HEK293 (cell line): ENCODE data around the gene UBB.

Experiments used
- CTCF ChIP-seq: fragments of 450-650 bp; formaldehyde crosslinking; IDR thresholded peaks from 2 replicates; pipeline ENCODE4 v1.5.1; 2016; ENCODE audit warnings: missing biosample characterization, missing genetic modification characterization
- FEZF1 ChIP-seq: fragments of 450-650 bp; formaldehyde crosslinking; IDR thresholded peaks from 2 replicates; pipeline ENCODE4 v1.5.1; 2016; ENCODE audit warnings: missing biosample characterization, missing genetic modification characterization
- MEIS1 ChIP-seq: sonication (generic); formaldehyde crosslinking; IDR thresholded peaks from 2 replicates; pipeline ENCODE4 v1.8.1; 2022; ENCODE audit warnings: missing genetic modification reagents, mild to moderate bottlenecking, borderline replicate concordance
- ZBTB44 ChIP-seq: fragments of 450-650 bp; IDR thresholded peaks from 2 replicates; pipeline ENCODE4 v1.5.1; 2018; ENCODE audit warnings: missing biosample characterization, mild to moderate bottlenecking, missing genetic modification characterization
- ZBTB7A ChIP-seq: fragments of 450-650 bp; formaldehyde crosslinking; IDR thresholded peaks from 2 replicates; pipeline ENCODE4 v1.5.1; 2016; ENCODE audit warnings: low read depth, missing biosample characterization, missing genetic modification characterization
- ZNF48 ChIP-seq: fragments of 450-650 bp; formaldehyde crosslinking; IDR thresholded peaks from 2 replicates; pipeline ENCODE4 v1.5.1; 2016; ENCODE audit warnings: missing biosample characterization, missing genetic modification characterization
- TF ChIP-seq, protein P1 (sequence below): fragments of 450-650 bp; formaldehyde crosslinking; IDR thresholded peaks from 2 replicates; pipeline ENCODE4 v1.5.1; 2016; ENCODE audit warnings: missing biosample characterization, missing genetic modification characterization, low read depth
- TF ChIP-seq, protein P2 (sequence below): fragments of 450-650 bp; formaldehyde crosslinking; IDR thresholded peaks from 2 replicates; pipeline ENCODE4 v1.5.1; 2016; ENCODE audit warnings: missing biosample characterization, missing genetic modification characterization

DNA sequence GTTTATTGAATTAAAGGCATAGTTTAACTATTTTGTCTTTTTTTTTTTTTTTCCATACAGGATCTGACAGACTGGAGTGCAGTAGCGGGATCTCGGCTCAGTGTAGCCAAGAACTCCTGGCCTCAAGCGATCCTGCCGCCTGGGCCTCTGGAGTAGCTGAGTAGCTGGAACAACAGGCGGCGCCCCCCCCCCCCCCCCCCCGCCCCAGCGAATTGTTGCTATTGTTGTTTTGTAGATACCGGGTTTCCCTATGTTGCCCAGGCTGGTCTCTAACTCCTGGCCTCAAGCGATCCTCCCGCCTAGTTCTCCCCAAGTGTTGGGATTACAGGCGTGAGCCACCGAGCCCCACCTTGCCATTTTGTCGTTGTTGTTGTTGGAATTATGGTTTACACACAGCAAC lies 26.3 kb upstream of the UBB start:
- TF ChIP-seq CTCF (tag by site-specific recombination) (no peak), FEZF1 (tag by site-specific recombination) (no peak), ZNF48 (tag by site-specific recombination) (no peak), MEIS1 (CRISPR knock-in tag) (no peak), ZBTB7A (no peak), ZBTB44 (tag by site-specific recombination) (no peak)
- TF ChIP-seq, protein P1, sequence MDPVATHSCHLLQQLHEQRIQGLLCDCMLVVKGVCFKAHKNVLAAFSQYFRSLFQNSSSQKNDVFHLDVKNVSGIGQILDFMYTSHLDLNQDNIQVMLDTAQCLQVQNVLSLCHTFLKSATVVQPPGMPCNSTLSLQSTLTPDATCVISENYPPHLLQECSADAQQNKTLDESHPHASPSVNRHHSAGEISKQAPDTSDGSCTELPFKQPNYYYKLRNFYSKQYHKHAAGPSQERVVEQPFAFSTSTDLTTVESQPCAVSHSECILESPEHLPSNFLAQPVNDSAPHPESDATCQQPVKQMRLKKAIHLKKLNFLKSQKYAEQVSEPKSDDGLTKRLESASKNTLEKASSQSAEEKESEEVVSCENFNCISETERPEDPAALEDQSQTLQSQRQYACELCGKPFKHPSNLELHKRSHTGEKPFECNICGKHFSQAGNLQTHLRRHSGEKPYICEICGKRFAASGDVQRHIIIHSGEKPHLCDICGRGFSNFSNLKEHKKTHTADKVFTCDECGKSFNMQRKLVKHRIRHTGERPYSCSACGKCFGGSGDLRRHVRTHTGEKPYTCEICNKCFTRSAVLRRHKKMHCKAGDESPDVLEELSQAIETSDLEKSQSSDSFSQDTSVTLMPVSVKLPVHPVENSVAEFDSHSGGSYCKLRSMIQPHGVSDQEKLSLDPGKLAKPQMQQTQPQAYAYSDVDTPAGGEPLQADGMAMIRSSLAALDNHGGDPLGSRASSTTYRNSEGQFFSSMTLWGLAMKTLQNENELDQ (tag by site-specific recombination), result no peak
- TF ChIP-seq, protein P2, sequence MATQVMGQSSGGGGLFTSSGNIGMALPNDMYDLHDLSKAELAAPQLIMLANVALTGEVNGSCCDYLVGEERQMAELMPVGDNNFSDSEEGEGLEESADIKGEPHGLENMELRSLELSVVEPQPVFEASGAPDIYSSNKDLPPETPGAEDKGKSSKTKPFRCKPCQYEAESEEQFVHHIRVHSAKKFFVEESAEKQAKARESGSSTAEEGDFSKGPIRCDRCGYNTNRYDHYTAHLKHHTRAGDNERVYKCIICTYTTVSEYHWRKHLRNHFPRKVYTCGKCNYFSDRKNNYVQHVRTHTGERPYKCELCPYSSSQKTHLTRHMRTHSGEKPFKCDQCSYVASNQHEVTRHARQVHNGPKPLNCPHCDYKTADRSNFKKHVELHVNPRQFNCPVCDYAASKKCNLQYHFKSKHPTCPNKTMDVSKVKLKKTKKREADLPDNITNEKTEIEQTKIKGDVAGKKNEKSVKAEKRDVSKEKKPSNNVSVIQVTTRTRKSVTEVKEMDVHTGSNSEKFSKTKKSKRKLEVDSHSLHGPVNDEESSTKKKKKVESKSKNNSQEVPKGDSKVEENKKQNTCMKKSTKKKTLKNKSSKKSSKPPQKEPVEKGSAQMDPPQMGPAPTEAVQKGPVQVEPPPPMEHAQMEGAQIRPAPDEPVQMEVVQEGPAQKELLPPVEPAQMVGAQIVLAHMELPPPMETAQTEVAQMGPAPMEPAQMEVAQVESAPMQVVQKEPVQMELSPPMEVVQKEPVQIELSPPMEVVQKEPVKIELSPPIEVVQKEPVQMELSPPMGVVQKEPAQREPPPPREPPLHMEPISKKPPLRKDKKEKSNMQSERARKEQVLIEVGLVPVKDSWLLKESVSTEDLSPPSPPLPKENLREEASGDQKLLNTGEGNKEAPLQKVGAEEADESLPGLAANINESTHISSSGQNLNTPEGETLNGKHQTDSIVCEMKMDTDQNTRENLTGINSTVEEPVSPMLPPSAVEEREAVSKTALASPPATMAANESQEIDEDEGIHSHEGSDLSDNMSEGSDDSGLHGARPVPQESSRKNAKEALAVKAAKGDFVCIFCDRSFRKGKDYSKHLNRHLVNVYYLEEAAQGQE (tag by site-specific recombination), result no peak
